CD4-positive, alpha-beta T cell treated with Interferon gamma for 1 hour (primary cell): ENCODE measurements around the gene DDX41.
"Not testable (repeated sequence)": the region's sequence is repeated elsewhere in the genome, so short reads cannot be mapped to it uniquely, and the experiment has no call there.

Source experiments
- DNase-seq: peaks from one replicate; pipeline ENCODE4 v3.0.0-alpha.2; 2020

The DDX41 gene

DNA sequence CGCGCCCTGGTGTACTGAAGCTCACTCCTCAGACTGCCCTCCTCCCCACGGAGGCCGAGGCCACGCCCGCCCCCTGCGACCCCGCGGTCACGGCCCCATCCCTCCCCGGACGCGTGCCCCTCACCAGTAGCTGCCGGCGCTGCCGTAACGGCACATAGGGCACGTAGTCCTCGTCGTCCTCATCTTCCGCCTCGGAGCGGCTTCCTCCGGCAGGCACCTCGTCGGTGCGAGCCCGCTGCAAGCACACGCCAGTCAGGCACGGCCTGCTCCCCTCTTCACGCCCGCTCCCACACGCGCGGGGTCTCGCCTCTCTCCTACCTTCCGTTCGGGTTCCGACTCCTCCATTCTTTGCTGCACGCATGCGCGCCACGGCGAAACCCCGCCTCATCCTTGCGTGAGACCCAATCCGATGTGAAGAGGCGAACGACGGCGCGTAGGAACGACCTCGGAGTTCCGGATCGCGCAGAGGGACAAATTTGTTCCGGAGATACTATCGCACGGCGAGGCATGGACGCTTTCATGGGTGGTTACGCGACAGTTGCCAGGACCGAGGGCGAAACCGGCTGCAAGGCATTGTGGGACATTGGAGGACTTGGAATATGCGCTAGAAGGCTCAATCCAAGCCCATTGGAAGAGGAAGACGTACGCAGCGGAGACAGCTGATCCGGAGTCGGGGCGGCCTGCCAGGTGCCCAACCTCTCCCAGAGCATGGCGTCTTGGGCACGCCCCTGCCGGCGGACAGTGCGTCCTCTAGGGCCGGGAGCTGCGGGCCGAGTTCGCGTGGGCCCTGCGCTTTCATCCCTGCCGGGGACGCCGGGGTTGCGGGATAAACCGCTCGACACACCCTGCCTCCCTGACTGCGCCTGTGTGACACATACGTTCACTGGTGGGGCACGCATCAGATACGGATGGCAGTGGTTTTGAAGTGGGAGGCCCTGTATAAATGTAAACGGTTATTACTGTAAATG is at the start of gene DDX41:
Gene DDX41 (minus strand): TSS at position 361 of the 968 bp plus-strand sequence. CDS start 16 bp downstream, at position 345.
- DNase-seq = peak; percentile 95

DNA sequence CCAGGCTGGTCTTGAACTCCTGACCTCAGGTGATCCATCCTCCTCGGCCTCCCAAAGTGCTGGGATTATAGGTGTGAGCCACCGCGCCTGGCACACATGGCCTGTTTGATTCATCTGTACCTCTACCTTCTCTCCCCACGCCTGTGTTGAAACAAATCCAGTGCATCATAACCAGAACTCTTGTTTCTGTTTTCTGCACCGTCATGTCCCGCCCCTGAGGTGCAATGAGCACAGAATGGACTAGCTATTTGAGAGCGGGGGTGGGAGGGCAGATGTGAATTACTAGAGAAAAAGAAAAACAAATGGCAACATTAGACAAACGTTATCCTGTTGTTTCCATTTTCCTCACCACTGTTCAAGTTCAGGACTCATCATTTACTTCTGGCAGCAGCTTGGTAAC is 48.3 kb upstream of the DDX41 start:
- DNase-seq = no peak

DNA sequence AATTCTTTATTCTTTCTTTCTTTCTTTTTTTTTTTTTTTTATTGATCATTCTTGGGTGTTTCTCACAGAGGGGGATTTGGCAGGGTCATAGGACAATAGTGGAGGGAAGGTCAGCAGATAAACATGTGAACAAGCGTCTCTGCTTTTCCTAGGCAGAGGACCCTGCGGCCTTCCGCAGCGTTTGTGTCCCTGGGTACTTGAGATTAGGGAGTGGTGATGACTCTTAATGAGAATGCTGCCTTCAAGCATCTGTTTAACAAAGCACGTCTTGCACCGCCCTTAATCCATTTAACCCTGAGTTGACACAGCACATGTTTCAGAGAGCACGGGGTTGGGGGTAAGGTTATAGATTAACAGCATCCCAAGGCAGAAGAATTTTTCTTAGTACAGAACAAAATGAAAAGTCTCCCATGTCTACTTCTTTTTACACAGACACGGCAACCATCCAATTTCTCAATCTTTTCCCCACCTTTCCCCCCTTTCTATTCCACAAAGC is 42.7 kb upstream of the DDX41 start:
- not testable (repeated sequence) for DNase-seq

DNA sequence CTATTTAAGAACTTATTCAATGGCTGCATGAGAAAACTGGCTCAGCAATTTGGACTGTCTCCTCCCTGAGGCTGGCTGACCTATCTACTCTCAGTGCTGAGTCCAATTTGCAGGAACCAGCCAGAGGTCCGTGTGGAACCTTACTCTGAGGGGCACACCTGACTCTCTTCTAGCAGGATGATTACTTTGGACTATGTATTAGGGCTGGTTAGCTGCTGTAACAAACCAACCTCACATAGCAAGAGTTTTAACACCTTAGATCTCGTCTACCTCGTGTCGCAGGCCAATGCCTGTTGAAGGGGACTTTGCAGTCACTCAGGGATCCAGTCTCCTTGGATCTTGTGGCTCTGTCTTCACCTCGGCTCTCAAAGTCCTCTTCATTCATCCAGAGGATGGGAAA is 41.0 kb upstream of the DDX41 start:
- no peak for DNase-seq

DNA sequence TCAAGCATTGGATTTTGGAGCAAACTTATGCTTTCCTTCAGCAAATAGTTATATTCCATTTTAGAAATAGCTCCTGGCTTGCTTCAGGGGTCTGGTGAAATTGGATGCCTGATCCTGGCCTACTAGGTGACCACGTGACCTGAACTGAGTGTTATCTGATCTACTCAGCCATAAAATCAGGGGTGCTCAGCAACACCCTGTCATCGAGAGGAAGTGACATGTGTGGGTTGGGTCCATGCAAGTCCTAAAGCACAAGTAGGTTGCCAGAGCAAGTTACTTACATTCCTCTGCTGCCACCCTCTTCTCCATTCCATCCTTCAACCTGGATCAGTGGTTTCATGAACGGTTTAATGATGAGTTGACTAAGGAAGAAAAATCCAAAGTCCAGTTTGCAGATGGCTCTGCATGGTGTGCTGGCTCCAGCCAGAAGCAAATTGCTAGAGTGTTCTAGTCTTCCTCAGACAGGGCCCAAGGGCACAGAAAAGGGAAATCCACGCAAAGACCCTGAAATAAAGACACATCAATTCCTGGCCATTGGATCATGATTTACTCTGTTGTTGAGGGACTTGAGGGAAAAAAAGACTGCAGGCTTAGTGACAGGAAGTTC is 40.4 kb upstream of the DDX41 start:
- DNase-seq = no peak

DNA sequence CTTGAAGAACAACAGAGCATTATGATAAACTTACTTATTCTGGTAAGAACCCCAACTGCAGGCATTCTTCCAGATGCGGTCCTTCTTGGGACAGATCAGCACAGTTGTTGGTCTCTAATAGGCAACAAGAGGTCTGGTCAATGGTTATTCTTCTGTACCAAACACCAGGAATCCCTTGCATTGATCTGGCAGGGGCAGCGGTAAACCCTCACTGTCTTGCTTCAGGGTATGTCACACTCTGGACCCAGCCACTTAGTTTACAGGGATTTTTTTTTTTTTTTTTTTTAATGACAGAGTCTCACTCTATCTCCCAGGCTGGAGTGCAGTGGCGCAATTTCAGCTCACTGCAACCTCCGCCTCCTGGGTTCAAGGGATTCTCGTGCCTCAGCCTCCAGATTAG is 38.9 kb upstream of the DDX41 start:
- DNase-seq = no peak

DNA sequence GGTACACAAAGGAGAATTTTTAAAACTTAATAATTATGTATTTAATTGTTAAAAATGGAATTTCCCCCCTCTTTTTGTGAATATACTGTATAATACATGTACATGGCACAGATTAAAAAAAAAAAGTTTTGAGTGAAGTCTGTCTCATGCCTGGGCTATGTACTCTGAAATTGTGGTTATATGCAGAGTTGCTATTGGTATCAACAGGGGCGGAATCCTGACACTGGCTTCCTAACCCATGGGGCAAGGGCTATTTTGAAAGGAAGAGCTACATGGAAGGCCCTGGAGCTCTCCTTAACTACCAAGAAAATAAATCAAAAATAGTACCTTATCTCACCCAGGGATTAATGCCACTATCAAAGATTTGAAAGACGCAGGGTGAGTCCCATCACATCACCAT is 38.5 kb upstream of the DDX41 start:
- no peak for DNase-seq

DNA sequence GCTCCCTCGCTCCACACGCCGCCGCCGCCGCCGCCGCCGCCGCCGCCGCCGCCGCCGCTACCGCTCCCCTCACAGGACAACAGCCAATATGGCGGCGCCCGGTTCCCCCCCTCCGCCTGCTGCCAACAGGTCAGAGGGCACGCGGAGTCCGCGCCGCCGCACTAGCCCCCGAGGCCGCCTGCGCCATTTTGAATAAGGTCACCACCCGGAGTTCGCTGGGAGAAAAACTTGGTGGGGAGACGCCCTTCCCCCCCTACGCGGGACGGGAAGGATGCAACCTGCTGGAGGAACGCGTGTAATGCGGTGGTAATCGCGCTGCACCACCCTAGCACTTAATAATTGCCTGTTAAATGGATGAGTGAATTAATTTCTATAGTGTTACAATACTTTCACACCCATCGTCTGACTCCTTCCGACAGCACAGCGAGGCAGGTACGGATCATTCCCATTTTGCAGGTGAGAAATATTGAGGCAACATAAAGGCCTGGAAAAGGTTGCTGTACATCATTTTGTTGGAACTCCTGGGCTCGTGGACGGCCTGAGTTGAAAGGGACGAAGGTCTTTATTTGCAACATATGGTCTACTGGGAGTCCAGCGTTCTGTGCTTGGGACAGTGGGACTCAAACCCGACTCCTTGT is 37.8 kb upstream of the DDX41 start, which contains the start of gene FAM193B:
Gene FAM193B (minus strand): TSS at position 90 of the 638 bp plus-strand sequence. CDS start 105 bp downstream, outside the sequence.
- DNase-seq = peak; percentile 93

DNA sequence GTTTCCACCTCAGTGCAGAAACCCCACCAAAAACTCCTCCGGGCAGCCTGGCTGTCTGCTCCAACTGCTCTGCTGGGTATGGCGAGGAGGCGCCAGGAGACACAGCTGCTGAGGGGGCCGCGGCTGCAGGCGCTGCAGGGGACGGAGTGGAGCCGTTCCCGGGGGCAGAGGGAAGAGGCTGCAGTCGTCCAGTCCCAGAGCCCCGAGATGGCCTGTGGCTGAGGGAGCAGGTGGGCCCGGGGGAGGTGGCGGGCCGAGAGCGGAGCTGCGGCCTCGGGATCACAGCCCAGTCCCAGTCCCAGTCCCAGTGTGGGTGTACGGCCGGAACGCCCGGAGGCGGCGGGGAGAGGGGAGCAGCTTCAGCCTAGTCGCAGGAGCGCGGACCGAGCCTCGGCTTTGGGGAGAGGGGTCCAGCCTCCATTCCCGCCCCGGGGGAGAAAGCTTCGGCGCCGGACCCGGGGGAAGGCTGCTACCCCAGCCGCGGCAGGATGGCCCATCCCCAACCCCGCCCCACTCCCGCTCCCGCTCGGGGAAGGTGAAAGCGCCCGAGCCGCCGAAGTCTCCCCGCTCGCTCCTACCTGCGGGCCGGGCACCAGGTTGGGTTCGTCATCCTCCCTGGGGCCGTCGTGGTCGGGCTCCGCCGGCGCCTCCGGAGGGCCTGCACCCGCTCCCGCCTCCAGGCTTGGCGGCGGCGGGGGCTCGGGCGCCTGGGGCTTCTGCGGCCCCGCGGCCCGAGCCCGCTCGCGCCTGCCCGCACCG is 37.1 kb upstream of the DDX41 start:
- DNase-seq = no peak

DNA sequence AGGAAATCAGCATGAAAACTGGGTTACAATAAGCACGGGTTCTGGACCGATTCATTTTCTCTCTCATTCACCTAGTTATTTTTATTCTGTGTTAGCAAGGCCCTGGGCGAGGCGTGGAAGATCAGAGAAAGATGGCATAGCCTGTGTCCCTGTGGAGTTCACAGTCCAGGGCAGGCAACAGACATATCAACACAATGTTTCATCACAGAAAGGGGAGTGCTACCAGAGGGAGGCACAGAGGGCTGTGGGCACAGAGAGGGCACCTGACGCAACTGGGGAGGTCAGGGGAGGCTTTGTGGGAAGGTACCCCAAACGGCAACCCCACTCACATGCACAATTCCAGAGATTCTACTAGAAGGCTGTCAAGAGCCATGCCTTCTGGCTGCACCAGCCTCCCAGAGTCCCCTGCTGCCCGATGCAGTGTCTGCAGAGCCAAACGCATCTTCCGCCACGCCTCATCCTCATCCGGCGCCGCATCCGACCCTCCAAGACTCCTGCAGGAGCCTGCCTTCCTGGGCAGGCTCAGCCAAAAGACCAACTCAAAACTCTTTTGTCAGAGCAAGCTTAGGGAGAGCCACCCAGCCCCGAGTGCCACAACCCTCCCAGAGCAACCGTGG is 36.2 kb upstream of the DDX41 start:
- DNase-seq = no peak

DNA sequence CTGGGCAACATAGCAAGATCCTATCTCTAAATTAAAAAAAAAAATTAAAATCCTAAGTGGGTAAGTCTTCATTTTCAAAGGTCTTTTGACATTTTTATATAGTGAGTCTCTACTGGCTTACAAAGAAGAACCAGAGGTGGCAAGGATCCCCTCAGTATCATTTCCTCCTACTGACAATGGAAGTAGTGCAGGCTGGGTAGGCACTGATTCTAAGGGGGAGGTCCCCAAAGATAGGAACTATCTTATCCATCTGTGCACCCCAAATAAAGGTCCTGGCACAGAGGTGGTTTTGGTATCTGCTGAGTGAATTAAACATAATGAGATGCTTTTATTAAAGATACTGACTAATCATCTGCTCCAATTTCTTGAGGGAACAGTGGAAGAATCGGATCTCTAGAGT is 33.4 kb upstream of the DDX41 start:
- DNase-seq = no peak

DNA sequence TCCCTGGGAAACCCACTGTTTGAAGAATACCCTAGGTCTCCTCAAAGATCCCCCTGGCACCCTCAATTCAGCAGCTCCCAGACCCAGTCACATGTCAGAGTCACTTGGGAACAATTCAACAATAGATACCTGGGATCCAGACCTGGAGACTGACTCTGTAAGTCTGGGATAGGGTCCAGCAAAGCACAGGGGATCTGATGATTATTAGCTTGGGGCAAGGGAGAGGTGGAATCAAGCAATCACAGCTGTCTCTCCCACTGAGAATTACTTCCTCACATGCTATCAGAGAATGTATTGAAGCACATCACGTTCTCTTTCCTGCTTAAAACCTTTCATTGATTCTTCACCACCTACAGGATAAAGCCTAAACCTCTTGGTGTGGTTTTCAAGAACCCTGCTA is 31.7 kb upstream of the DDX41 start:
- DNase-seq = no peak

DNA sequence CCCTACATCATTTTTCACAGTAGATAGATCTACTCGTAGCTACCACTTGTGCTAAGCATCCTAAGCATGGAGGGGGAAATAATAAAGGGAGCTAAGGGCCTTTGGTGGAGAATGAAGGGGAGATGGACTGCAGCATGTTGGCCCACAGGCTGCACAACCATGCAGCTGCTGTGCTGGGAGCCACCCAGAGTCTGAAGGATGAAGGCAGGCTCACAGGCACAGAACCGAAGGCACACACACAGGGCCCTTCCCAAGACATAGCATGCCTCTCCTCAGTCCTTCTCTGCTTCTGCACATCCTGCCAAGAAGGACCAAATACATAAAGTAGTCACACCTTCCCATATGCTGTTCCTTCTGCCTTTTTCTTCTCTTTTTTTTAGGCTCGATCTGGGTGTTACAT is 31.0 kb upstream of the DDX41 start:
- DNase-seq = no peak

DNA sequence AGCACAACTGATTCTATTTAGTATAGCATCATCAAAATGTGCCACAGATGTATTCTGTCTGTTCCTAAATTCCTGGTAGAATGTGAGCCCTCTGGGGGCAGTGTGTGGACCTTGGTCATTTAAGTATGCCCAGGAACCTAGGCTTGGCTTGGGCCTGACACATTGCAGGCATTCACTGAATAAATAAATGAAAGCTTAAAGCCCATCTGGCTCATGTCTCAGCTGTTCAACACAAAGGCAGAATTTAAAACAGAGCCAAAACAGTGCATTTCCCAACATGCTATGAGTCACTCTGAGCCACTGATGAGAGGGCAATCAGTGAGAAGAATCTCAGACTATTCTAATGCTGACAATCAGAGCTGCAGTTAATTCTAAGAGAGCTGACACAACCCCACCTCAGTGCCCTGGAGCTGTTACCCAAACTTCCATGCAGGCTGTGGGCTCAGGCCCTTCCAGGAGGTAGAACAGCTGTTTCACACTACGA is 29.5 kb upstream of the DDX41 start:
- no peak for DNase-seq

DNA sequence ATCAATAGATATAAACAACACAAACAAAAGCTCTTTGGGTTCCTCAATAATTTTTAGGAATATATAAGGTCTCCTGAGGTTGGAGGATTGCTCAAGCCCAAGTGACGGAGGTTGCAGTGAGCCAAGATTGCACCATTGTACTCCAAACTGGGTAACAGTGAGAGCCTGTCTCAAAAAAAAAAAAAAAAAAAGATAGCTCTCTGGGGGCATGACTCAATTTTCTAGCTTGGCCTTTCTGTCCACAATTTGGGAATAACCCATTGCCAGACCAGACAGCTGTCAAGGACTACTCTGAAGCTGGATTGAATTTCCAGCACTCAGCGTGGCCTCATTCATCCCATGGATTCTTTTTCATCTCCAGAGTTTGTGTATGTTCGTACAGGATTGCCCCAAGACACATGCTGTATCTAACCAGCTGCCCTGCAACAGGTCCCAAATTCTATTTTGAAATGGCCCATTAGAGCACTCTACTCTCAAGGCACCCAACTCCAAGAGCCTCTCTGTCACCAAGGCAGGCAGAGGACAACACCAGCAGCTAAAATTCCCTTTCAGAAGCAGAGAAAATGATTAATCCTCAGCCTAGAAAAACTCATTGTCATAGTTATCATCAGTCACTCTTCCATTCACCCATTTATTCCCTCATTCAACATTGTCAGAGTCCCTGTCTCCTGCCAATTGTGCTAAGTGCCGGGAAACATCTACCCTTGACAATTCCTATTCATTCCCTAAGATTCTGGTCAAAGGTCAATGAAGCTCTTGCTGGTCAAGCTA is 28.9 kb upstream of the DDX41 start:
- DNase-seq = peak; percentile 38

DNA sequence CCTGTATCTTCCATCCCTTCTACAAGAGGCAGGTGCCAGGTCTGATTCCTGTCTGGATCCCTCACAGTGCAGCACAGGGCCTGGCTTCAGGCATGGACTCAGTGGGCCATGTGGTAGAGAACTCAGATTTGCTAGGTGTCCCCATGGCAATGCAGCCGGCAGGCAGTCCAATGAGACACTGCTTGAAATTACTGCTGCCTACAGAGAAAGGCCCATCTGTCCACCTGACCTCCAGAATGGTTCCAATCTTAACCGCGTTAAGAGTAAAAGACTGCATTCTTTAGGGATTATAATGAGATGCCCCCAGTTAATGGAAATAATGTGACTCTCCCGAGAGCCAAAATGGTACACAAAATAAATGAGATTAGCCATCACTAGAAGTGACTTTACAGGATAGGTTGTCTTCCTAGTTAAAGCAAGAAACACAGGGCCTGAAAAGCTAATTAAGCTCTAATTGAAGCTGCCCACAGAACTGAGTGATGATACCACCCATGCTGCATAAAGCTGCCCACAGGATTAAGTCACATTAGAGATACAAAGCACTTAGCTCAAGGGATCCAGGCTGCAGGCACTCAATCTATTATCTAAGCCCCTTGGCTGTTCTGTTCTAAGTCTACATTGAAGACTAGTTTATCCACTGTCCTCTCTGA is 26.2 kb upstream of the DDX41 start:
- no peak for DNase-seq

DNA sequence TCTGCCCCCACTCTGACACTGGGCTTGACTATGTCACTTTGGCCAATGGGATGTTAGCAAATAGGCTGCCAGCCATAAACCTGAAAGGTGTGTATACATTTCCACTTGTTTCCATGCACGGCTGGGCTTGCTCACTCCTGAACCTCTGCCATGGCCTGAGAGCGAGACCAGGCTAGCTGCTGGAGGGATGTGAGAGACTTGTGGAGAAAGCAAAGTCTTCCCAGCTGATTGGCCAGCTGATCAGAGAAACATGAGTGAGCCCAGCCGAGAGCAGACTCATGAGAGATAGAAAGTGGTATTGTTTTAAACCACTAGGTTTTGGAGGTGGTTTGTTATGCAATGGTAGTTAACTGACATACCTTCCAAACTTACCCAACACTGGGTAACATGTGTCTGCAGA is 23.7 kb upstream of the DDX41 start:
- DNase-seq = no peak

DNA sequence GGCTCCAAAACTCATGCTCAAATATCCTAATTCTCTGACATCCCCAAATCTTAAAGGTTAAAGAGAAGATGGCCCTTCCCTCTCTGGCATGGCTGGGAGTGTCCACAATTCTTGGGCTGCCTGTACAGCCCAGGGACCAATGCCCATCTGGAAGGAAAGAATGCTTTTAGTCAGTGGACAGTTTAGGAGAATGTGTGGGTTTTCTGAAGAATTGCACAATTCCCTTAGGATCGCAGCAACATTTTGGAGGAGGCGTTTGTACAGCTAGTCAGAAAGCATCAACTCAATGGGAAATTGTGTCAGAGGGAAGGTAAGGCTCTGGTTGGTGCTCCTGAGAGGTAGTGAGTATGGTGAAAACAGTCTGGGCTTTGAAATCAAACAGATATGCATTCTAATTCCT is 22.6 kb upstream of the DDX41 start:
- no peak for DNase-seq

DNA sequence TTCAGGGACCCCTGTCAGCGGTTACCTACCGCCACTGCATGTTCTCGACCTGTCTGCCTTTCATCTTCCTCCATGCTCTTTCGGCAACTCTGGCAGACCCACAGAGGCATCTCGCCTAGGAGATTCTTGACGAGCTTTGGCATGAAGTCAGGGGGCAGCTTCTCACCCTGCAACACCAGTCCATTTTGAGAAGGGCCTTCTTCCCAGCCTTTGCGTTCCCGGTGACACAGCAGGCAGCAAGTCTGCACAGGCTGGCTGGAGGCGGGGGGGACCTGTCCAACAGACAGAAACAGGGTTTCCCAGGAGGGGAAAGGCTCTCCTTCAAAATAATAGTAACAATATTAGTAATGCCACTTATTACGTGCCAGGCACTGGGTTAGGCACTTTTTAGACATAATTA is 22.1 kb upstream of the DDX41 start:
- no peak for DNase-seq
